CD14-positive monocyte (primary cell): Measurements from ENCODE around the gene MERTK. TPM values are rescaled to one million over a fixed set of nuclear protein-coding genes. Genes with fewer than 3 reads are reported as not detected.
"Not testable (repeated sequence)": the region's sequence is repeated elsewhere in the genome, so short reads cannot be mapped to it uniquely, and the experiment has no call there.

Source experiments
- DNase-seq, 3 donors: peaks; one replicate each; pipeline ENCODE4 v3.0.0-alpha.2; 2011 to 2022
- H2AFZ ChIP-seq: 2 replicates; pipeline ENCODE4 v1.6.0; 2012; ENCODE audit warnings: mild to moderate bottlenecking, low read depth, low read length, inconsistent platforms; ENCODE audit not compliant: insufficient read depth, poor library complexity, severe bottlenecking
- H3K27ac ChIP-seq, 2 donors: 1 replicate in 1 of 2; 2 replicates in 1 of 2; pipeline ENCODE4 v1.5.1; 2012 to 2013; ENCODE audit warnings: low read length in 2 of 2, control low read depth in 1 of 2, inconsistent platforms in 1 of 2, low read depth in 1 of 2, mild to moderate bottlenecking in 1 of 2
- H3K27me3 ChIP-seq, 2 donors: one replicate each; pipeline versions ENCODE4 v1.6.0 to v1.6.1; 2011 to 2013; ENCODE audit warnings: low read length in 2 of 2; ENCODE audit not compliant: control insufficient read depth in 2 of 2, insufficient read depth in 2 of 2
- H3K36me3 ChIP-seq, 2 donors: replicated peaks in 1 of 2; 1 replicate in 1 of 2; 2 replicates in 1 of 2; pipeline versions ENCODE4 v1.5.1 to v1.6.1; 2012 to 2013; ENCODE audit warnings: low read length in 2 of 2, control low read depth in 1 of 2, inconsistent platforms in 1 of 2, mild to moderate bottlenecking in 1 of 2; ENCODE audit not compliant: insufficient read depth in 2 of 2, control insufficient read depth in 1 of 2
- H3K4me1 ChIP-seq, 2 donors: 1 replicate in 1 of 2; 2 replicates in 1 of 2; pipeline versions ENCODE4 v1.5.1 to v1.6.1; 2012 to 2013; ENCODE audit warnings: low read length in 2 of 2, control low read depth in 1 of 2, inconsistent platforms in 1 of 2, mild to moderate bottlenecking in 1 of 2, moderate library complexity in 1 of 2; ENCODE audit not compliant: insufficient read depth in 2 of 2, control insufficient read depth in 1 of 2
- H3K4me2 ChIP-seq: replicated peaks from 2 replicates; pipeline ENCODE3; 2012; ENCODE audit warnings: low read length, moderate library complexity, mild to moderate bottlenecking; ENCODE audit not compliant: poor library complexity, severe bottlenecking; ENCODE audit errors: extremely low read depth
- H3K4me3 ChIP-seq, 3 experiments: fragments of 200-600 bp in 1 of 3; sonication (generic) in 1 of 3; replicated peaks in 1 of 3; 1 replicate in 2 of 3; 2 replicates in 1 of 3; pipeline ENCODE4 v1.5.1; 2011 to 2013; ENCODE audit warnings: low read length in 3 of 3, mild to moderate bottlenecking in 3 of 3, control low read depth in 2 of 3, low read depth in 2 of 3, inconsistent platforms in 1 of 3, moderate library complexity in 1 of 3
- H3K79me2 ChIP-seq: 2 replicates; pipeline ENCODE4 v1.6.0; 2012; ENCODE audit warnings: mild to moderate bottlenecking, control low read depth, inconsistent platforms, low read length, moderate library complexity; ENCODE audit not compliant: insufficient read depth
- H3K9ac ChIP-seq: 2 replicates; pipeline ENCODE4 v1.6.0; 2017; ENCODE audit warnings: low read length, mild to moderate bottlenecking; ENCODE audit not compliant: insufficient read depth, poor library complexity, severe bottlenecking
- H3K9me3 ChIP-seq, 2 donors: replicated peaks in 1 of 2; 1 replicate in 1 of 2; 2 replicates in 1 of 2; pipeline versions ENCODE4 v1.5.1 to v1.6.1; 2012 to 2013; ENCODE audit warnings: low read length in 2 of 2, control low read depth in 1 of 2; ENCODE audit not compliant: control insufficient read depth in 1 of 2, insufficient read depth in 1 of 2
- H4K20me1 ChIP-seq: 2 replicates; pipeline ENCODE4 v1.6.0; 2012; ENCODE audit warnings: mild to moderate bottlenecking, low read length, control low read depth, moderate library complexity; ENCODE audit not compliant: insufficient read depth
- H3K27ac Mint-ChIP-seq, 7 donors: one replicate each; pipeline ENCODE4 v1.8.0; 2020; ENCODE audit warnings: mild to moderate bottlenecking in 7 of 7, mixed read lengths in 7 of 7, moderate library complexity in 6 of 7, inconsistent platforms in 2 of 7
- H3K27me3 Mint-ChIP-seq, 3 donors: one replicate each; pipeline ENCODE4 v1.8.0; 2021 to 2022; ENCODE audit warnings: low read depth in 3 of 3, mild to moderate bottlenecking in 3 of 3, mixed read lengths in 3 of 3, moderate library complexity in 3 of 3, inconsistent platforms in 1 of 3
- H3K36me3 Mint-ChIP-seq, 2 donors: one replicate each; pipeline ENCODE4 v1.8.0; 2020; ENCODE audit warnings: mixed read lengths in 2 of 2, inconsistent platforms in 1 of 2, mild to moderate bottlenecking in 1 of 2
- H3K4me1 Mint-ChIP-seq: one replicate; pipeline ENCODE4 v1.8.0; 2020; ENCODE audit warnings: mild to moderate bottlenecking, mixed read lengths
- H3K4me3 Mint-ChIP-seq, 2 donors: one replicate each; pipeline ENCODE4 v1.8.0; 2020; ENCODE audit warnings: mild to moderate bottlenecking in 2 of 2, mixed read lengths in 2 of 2, moderate library complexity in 1 of 2
- H3K9me3 Mint-ChIP-seq, 7 donors: one replicate each; pipeline ENCODE4 v1.8.0; 2020 to 2022; ENCODE audit warnings: mixed read lengths in 7 of 7, mild to moderate bottlenecking in 6 of 7, moderate library complexity in 6 of 7, inconsistent platforms in 2 of 7
- WGBS: methylation state at CpG from one replicate; pipeline ENCODE4 v1.1.5; 2013; ENCODE audit warnings: missing lambda C conversion rate; ENCODE audit not compliant: insufficient coverage; 5-methylcytosine and 5-hydroxymethylcytosine counted together
- intact Hi-C, 2 donors: fragments of 100-400 bp; cut with micrococcal nuclease; formaldehyde crosslinking; loops; one replicate each; pipeline versions ENCODE4 v1.15.0 to v1.15.1; 2023
- polyA plus RNA-seq, 3 donors: library from polyadenylated mRNA; depleted of rRNA in 1 of 3; unstranded in 2 of 3; stranded (reverse) in 1 of 3; fragments of 300-500 nt in 2 of 3; fragments of >200 nt in 1 of 3; fragmentation: Illumina TruSeq in 2 of 3; gene quantifications; 1 replicate in 2 of 3; 2 replicates in 1 of 3; pipeline ENCODE4 v1.2.3, GENCODE V29; 2012 to 2021
- TF ChIP-seq, protein P1 (sequence below): fragments of 200-600 bp; IDR thresholded peaks from one replicate; pipeline ENCODE4 v1.8.0; 2022; ENCODE audit warnings: antibody characterized with exemption, mild to moderate bottlenecking

MERTK gene
- polyA plus RNA-seq, 3 donors, result 4.1 to 17.0 (median 4.2) TPM

DNA sequence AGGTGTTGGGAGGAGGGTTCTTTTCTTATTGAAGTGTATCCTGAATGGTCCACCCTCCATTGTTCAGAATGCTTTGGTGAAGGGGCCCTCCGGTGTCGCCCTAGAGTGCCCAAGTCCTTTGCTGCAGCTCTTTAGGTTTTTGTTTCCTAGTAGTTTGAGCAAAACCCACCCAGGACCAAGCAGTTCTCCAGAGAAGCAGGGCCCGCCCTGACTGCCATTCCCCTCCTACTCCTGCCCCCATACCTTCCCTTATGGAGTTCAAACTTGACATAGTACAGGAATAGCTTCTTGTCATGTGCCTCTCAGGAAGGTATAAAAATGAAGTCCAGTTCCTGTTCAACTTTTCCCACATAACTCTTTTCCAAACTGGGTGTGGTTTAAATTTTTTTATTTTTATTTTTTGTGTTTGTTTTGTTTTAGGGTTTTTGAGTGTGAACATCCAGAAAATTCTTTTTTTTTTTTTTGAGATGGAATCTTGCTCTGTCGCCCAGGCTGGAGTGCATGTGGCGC lies 5.6 kb downstream of the MERTK start:
- Mint-ChIP-seq H3K27ac (no peak overlapping the region), H3K4me3 (no peak overlapping the region), H3K9me3 (peaks cover 0 to 7% (median 3%) of the 10 kb centered on the region in 7 donors), H3K4me1 (peaks cover 37% of the 10 kb centered on the region), H3K36me3 (peaks cover 1 to 4% of the 10 kb centered on the region in 2 donors), H3K27me3 (peaks cover 17 to 20% (median 17%) of the 10 kb centered on the region in 3 donors)
- DNase-seq, result no peak
- H3K4me2 ChIP-seq, result no peak overlapping the region
- H3K9ac ChIP-seq, result no peak overlapping the region
- H3K79me2 ChIP-seq, result no peaks in the 10 kb centered on the region
- H4K20me1 ChIP-seq, result peaks cover 22% of the 10 kb centered on the region
- H3K27ac ChIP-seq, result no peak overlapping the region
- H3K36me3 ChIP-seq, result no peaks in the 10 kb centered on the region
- H2AFZ ChIP-seq, result no peak overlapping the region
- H3K27me3 ChIP-seq, result peaks cover 9 to 21% of the 10 kb centered on the region in 2 donors
- 90% methylated on average over 2 of the region's 5 CpGs for WGBS
- no peak overlapping the region for H3K4me3 ChIP-seq
- intact Hi-C loops, result no loop called here
- H3K9me3 ChIP-seq, result no peaks in the 10 kb centered on the region
- H3K4me1 ChIP-seq, result peaks cover 25 to 40% of the 10 kb centered on the region in 2 donors
- TF ChIP-seq, protein P1, sequence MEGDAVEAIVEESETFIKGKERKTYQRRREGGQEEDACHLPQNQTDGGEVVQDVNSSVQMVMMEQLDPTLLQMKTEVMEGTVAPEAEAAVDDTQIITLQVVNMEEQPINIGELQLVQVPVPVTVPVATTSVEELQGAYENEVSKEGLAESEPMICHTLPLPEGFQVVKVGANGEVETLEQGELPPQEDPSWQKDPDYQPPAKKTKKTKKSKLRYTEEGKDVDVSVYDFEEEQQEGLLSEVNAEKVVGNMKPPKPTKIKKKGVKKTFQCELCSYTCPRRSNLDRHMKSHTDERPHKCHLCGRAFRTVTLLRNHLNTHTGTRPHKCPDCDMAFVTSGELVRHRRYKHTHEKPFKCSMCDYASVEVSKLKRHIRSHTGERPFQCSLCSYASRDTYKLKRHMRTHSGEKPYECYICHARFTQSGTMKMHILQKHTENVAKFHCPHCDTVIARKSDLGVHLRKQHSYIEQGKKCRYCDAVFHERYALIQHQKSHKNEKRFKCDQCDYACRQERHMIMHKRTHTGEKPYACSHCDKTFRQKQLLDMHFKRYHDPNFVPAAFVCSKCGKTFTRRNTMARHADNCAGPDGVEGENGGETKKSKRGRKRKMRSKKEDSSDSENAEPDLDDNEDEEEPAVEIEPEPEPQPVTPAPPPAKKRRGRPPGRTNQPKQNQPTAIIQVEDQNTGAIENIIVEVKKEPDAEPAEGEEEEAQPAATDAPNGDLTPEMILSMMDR, result no peak

DNA sequence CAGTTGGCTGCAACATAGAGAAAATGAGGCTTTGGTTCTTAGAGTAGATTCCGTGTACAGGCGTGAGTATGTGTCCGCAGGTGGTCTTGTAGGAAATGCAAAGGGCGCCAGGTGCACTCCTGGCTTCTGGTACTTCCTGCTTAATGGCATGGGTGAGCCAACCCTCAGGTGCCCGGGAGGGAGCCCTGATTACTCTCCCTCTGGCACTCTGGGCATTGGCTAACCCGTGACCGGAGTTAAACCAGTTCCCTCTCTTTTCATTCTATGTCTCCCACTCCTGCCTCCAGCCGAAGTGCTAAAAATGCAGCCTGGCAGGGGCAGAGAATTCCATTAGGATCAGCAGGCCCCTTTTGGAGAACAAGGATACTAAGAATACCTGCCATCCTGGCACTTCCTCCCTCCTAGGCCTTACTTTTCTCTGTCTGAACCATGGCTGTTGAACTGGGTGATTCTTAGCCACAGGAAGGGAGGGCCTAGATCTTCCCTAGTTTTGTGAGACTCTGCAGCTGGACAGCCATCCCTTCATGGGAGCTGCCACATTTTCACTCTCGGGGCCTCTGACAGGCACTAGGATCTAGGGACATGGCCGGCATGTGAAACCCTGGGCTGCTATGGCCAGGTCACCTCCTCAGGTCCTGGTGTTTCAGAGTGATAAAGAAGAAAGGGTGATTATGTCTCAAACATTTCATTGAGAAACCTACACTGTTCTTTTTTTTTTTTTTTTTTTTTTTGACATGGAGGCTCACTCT lies 6.5 kb downstream of the MERTK start:
- H3K4me3 Mint-ChIP-seq, result no peak overlapping the region
- TF ChIP-seq, protein P1, result no peak
- Histone ChIP-seq H3K27ac (no peak overlapping the region), H3K36me3 (no peaks in the 10 kb centered on the region), H3K27me3 (peaks cover 4 to 12% of the 10 kb centered on the region in 2 donors), H2AFZ (no peak overlapping the region), H3K4me2 (no peak overlapping the region), H4K20me1 (peaks cover 26% of the 10 kb centered on the region), H3K9ac (no peak overlapping the region), H3K4me1 (peaks cover 16 to 31% of the 10 kb centered on the region in 2 donors), H3K4me3 (no peak overlapping the region), H3K9me3 (no peaks in the 10 kb centered on the region), H3K79me2 (no peaks in the 10 kb centered on the region)
- WGBS, result 93% methylated on average over 9 of the region's 10 CpGs
- DNase-seq, result no peak
- no peak overlapping the region for H3K27ac Mint-ChIP-seq
- peaks cover 30% of the 10 kb centered on the region for H3K4me1 Mint-ChIP-seq
- H3K36me3 Mint-ChIP-seq, result peaks cover under 1 to 1% of the 10 kb centered on the region in 2 donors
- peaks cover 0 to 3% (median 0%) of the 10 kb centered on the region in 7 donors for H3K9me3 Mint-ChIP-seq
- peaks cover 8 to 11% (median 10%) of the 10 kb centered on the region in 3 donors for H3K27me3 Mint-ChIP-seq
- intact Hi-C loops, result no loop called here

DNA sequence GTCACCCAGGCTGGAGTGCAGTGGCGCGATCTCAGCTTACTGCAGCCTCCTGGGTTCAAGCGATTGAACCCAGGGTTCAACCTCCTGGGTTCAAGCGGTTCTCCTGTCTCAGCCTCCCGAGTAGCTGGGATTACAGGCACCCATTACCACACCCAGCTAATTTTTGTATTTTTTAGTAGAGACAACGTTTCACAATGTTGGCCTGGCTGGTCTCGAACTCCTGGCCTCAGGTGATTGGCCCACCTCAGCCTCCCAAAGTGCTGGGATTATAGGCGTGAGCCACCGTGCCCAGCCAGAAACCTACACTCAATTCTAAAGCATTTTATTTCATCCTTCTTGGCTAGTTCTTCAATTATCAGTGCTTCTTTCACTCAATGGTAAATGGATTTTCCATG lies 7.1 kb downstream of the MERTK start:
- H3K27ac ChIP-seq, H3K36me3 Mint-ChIP-seq, H3K4me2 ChIP-seq, H3K36me3 ChIP-seq, H3K27me3 Mint-ChIP-seq, H3K9me3 ChIP-seq, intact Hi-C loops, H3K27me3 ChIP-seq, H3K9me3 Mint-ChIP-seq, H3K4me3 Mint-ChIP-seq, DNase-seq, H3K79me2 ChIP-seq, H3K9ac ChIP-seq, H2AFZ ChIP-seq, H3K4me3 ChIP-seq: not testable (repeated sequence)
- H3K4me1 ChIP-seq, result peaks cover 16 to 25% of the 10 kb centered on the region in 2 donors
- peaks cover 21% of the 10 kb centered on the region for H4K20me1 ChIP-seq
- Mint-ChIP-seq H3K4me1 (peaks cover 27% of the 10 kb centered on the region), H3K27ac (peak overlapping the region in 3 of 7 donors; percentile 54 to 57 (median 56))
- WGBS, result 97% methylated on average over 6 of the region's 9 CpGs
